Endometrial microvascular endothelial cells (primary cell): Measurements from ENCODE around the gene SLC31A2. TPM values are rescaled to one million over a fixed set of nuclear protein-coding genes. Genes with fewer than 3 reads are reported as not detected.

Source experiments
- in situ Hi-C: cut with HindIII; loops from 2 replicates; pipeline ENCODE4 v1.10.0; 2017; ENCODE audit warnings: low sequenced_read_pairs, low pct_unique_long_range_greater_than_20kb; ENCODE audit errors: inconsistent ontology term
- total RNA-seq: library from RNA; depleted of rRNA; stranded (reverse); fragments of >200 nt; gene quantifications from one replicate; pipeline ENCODE4 v1.2.3, GENCODE V29; 2015; ENCODE audit errors: inconsistent ontology term

Gene SLC31A2
- total RNA-seq, 1 donor from 2014 or later, result 4.4 TPM

DNA sequence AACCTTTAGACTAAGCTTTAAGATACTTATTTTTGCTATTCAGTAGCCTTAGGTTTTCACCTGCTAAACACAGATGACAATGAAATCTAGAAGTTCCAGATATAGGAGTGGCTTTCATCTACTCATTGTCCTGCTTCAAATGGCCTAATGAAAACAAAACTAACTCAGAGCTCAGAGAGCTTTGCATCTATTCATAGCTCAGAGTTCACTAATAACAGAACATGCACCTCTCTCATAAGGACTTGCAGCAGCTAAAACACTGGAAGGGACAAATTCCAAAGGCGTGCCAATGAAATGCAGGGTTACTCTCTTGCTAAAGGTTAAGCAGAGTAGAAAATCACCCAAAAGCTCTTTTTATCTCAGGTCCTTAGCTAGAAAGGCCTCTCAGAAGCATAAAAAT lies 29.0 kb downstream of the SLC31A2 start:
- in situ Hi-C loops, result no loop called here

GRCh38 chr9:113181165-113181564 lies 30.4 kb downstream of the SLC31A2 start:
- in situ Hi-C loops, result no loop called here

- in situ Hi-C loops, result no loop called here
Observed at GRCh38 chr9:113183956-113184488, 33.2 kb downstream of the SLC31A2 start.

GRCh38 chr9:113184539-113184938 lies 33.7 kb downstream of the SLC31A2 start:
- in situ Hi-C loops, result no loop called here

DNA sequence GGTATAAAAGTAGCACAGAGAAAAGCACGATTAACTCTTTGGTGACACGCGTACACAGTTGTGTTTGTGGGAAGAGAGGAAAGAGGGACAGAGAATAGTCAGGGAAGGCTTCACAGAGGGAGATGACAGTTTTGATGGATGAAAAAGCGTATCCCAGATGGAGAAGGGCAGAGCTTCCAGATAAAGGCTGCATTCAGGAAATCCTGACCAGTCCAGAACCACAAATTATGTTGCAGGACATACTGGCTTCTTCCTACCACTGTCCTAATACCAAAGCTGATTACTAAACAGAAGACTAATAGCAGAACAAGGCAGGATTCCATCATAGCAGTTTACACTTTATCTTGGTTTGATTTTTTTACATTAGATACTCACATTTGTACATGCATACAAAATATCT lies 34.5 kb downstream of the SLC31A2 start:
- in situ Hi-C loops, result no loop called here

GRCh38 chr9:113186137-113186755 lies 35.4 kb downstream of the SLC31A2 start:
- in situ Hi-C loops, result no loop called here

DNA sequence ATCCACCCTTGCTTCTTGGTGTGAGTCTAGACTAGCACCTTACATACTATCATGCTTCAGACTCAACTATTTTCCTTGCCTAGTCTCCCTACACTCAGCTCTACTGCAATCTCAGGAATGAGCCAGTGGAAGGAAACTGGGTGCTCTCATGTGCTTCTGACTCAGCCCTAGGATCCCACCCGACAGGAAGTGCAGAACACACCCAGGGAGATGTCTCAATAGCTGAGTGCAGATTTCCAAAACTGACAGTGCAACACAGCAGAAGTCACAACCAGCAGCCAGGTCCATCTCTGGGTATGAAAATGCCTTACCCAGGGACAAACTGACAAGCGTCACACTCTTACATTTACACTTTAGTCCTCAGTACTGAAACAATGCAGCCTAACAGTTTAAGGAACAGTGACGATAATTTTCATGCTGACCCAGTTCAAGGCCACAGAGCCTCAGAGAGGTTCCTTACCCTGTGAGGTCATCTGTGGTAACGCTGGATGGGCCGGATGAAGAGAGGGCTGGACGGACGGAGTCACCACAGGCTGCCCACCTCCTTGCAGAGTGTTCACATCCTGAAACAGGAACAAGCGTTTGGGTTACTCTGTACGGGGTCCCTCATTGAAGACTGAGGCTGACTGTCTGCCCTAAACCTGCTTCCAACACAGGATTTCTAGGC lies 37.3 kb downstream of the SLC31A2 start:
- in situ Hi-C loops, result no loop called here

DNA sequence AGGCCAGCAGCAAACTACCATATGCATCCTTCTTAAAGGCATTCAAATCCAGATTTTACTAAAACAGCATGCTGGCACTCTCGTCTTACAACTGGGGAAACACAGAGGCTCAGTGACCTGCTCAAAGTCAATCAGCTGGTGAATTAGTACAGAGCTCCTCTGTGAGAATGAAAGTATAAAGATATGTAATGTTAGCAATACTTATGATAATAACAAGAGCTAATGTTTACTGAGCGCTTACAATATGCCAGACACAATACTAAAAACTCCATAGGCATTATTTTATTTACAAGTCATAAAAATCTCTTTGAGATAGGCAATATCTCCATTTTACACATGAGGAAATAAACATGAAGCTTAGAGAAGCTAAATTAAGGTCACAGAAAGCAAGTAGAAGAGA lies 41.6 kb downstream of the SLC31A2 start:
- in situ Hi-C loops, result no loop called here

GRCh38 chr9:113199683-113200329 lies 49.0 kb downstream of the SLC31A2 start:
- in situ Hi-C loops, result no loop called here

- in situ Hi-C loops, result no loop called here
Observed at GRCh38 chr9:113205432-113205831, 54.6 kb downstream of the SLC31A2 start.

- in situ Hi-C loops, result no loop called here
Observed at GRCh38 chr9:113205861-113206260, 55.1 kb downstream of the SLC31A2 start.

DNA sequence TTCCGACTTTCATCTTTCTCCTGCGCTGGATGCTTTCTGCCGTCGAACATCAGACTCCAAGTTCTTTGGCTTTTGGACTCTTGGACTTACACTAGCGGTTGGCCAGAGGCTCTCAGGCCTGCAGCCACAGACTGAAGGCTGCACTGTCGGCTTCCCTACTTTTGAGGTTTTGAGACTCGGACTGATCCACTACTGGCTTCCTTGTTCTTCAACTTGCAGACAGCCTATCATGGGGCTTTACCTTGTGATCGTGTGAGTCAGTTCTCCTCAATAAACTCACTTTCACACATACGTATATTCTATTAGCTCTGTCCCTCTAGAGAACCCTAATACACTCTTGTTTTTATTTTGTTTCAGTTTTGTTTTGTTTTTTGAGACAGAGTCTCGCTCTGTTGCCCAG lies 60.0 kb downstream of the SLC31A2 start:
- in situ Hi-C loops, result no loop called here

Other genes with a start within 250 kb of the SLC31A2 start
- not detected for gene ZNF883, start 138.8 kb upstream of the SLC31A2 start, total RNA-seq
- 0.84 TPM for gene ZFP37, start 94.3 kb upstream of the SLC31A2 start, total RNA-seq
- 21.1 TPM for gene FKBP15, start 70.3 kb downstream of the SLC31A2 start, total RNA-seq
- gene SLC31A1, start 70.5 kb downstream of the SLC31A2 start, total RNA-seq, result 17.2 TPM
- 38.0 TPM for gene CDC26, start 124.6 kb downstream of the SLC31A2 start, total RNA-seq
- 33.1 TPM for gene PRPF4, start 124.7 kb downstream of the SLC31A2 start, total RNA-seq
- gene RNF183, start 152.4 kb downstream of the SLC31A2 start, total RNA-seq, result not detected
- not detected for gene WDR31, start 189.3 kb downstream of the SLC31A2 start, total RNA-seq
- gene BSPRY, start 198.5 kb downstream of the SLC31A2 start, total RNA-seq, result not detected
- 5.9 TPM for gene HDHD3, start 226.0 kb downstream of the SLC31A2 start, total RNA-seq